H1 (cell line): Measurements from ENCODE around the gene ALDH3B1. TPM values are rescaled to one million over a fixed set of nuclear protein-coding genes. Genes with fewer than 3 reads are reported as not detected.

Experiments used
- CTCF ChIA-PET: fragments of 300-600 bp; sonication (Branson Sonifier 250); formaldehyde crosslinking; loops from one replicate; lab custom pipeline; 2021; ENCODE audit not compliant: partially characterized antibody; lab: Charles Lee
- POLR2A ChIA-PET: fragments of 300-600 bp; sonication (Branson Sonifier 250); formaldehyde crosslinking; loops from one replicate; lab custom pipeline; 2021; ENCODE audit warnings: inconsistent platforms; ENCODE audit not compliant: partially characterized antibody; lab: Charles Lee
- DNase-seq, 2 experiments: peaks; one replicate each; pipeline versions ENCODE4 v3.0.0 to v3.0.0-alpha.2; 2010 to 2022; ENCODE audit warnings: low spot score in 2 of 2, low read depth in 1 of 2, mixed read lengths in 1 of 2
- FAIRE-seq: peaks from 2 replicates; lab custom pipeline; 2011; peaks lifted over from hg19 to GRCh38; lab: Jason Lieb, UNC
- H2AFZ ChIP-seq: 2 replicates; pipeline ENCODE4 v1.8.1; 2012; ENCODE audit warnings: low read length, inconsistent platforms
- H2AK5ac ChIP-seq: 2 replicates; pipeline ENCODE4 v1.6.1; 2013; ENCODE audit warnings: low read depth, low read length
- H2BK120ac ChIP-seq: replicated peaks from 2 replicates; pipeline ENCODE3; 2013; ENCODE audit warnings: low read depth, low read length, inconsistent platforms
- H2BK12ac ChIP-seq: 2 replicates; pipeline ENCODE4 v1.6.1; 2013; ENCODE audit warnings: low read depth, low read length
- H2BK15ac ChIP-seq: 2 replicates; pipeline ENCODE4 v1.6.1; 2013; ENCODE audit warnings: low read length
- H2BK20ac ChIP-seq: 2 replicates; pipeline ENCODE4 v1.6.1; 2013; ENCODE audit warnings: low read length
- H2BK5ac ChIP-seq: 2 replicates; pipeline ENCODE4 v1.6.1; 2013; ENCODE audit warnings: low read depth, low read length
- H3K14ac ChIP-seq: 2 replicates; pipeline ENCODE4 v1.6.1; 2013; ENCODE audit warnings: inconsistent platforms; ENCODE audit not compliant: insufficient read length
- H3K18ac ChIP-seq: 2 replicates; pipeline ENCODE4 v1.6.1; 2013; ENCODE audit warnings: low read length; ENCODE audit errors: extremely low read depth
- H3K23ac ChIP-seq: 2 replicates; pipeline ENCODE4 v1.6.1; 2013; ENCODE audit warnings: inconsistent platforms; ENCODE audit not compliant: insufficient read length
- H3K23me2 ChIP-seq: 2 replicates; pipeline ENCODE4 v1.6.1; 2013; ENCODE audit warnings: low read depth, low read length
- H3K27ac ChIP-seq: 2 replicates; pipeline ENCODE4 v1.6.1; 2011; ENCODE audit warnings: low read depth, low read length, inconsistent platforms
- H3K27me3 ChIP-seq, 4 experiments: replicated peaks in 1 of 4; 1 replicate in 1 of 4; 2 replicates in 3 of 4; pipeline versions ENCODE4 v1.6.1 to v1.8.1; 2011 to 2013; ENCODE audit warnings: low read length in 3 of 4, mild to moderate bottlenecking in 3 of 4, inconsistent platforms in 2 of 4, mixed read lengths in 2 of 4, moderate library complexity in 1 of 4; ENCODE audit not compliant: control insufficient read depth in 3 of 4, insufficient read depth in 3 of 4; ENCODE audit errors: extremely low read depth in 1 of 4
- H3K36me3 ChIP-seq, 4 experiments: 2 replicates each; pipeline versions ENCODE4 v1.6.1 to v1.8.1; 2011 to 2013; ENCODE audit warnings: mild to moderate bottlenecking in 4 of 4, low read length in 3 of 4, moderate library complexity in 2 of 4, control low read depth in 1 of 4, inconsistent platforms in 1 of 4; ENCODE audit not compliant: insufficient read depth in 4 of 4, control insufficient read depth in 2 of 4
- H3K4ac ChIP-seq: replicated peaks from 2 replicates; pipeline ENCODE3; 2013; ENCODE audit warnings: low read length, low read depth, mixed read lengths, inconsistent platforms; ENCODE audit not compliant: insufficient read length
- H3K4me1 ChIP-seq, 4 experiments: replicated peaks in 1 of 4; 1 replicate in 1 of 4; 2 replicates in 3 of 4; pipeline versions ENCODE4 v1.6.1 to v1.8.1; 2011 to 2013; ENCODE audit warnings: low read length in 3 of 4, inconsistent platforms in 2 of 4, mixed read lengths in 1 of 4; ENCODE audit not compliant: insufficient read depth in 4 of 4, control insufficient read depth in 3 of 4
- H3K4me2 ChIP-seq, 2 experiments: 2 replicates each; pipeline versions ENCODE4 v1.6.1 to v1.8.1; 2011 to 2013; ENCODE audit warnings: low read depth in 2 of 2, low read length in 2 of 2, control low read depth in 1 of 2, inconsistent platforms in 1 of 2, mild to moderate bottlenecking in 1 of 2; ENCODE audit not compliant: insufficient read depth in 1 of 2
- H3K4me3 ChIP-seq, 4 experiments: fragments of 200-600, 300-600 bp in 1 of 4; sonication (generic), shearing (Covaris generic), sonication (Bioruptor Twin) in 1 of 4; 2 replicates each; pipeline versions ENCODE4 v1.5.1 to v1.8.1; 2011 to 2016; ENCODE audit warnings: low read length in 4 of 4, low read depth in 3 of 4, control low read depth in 2 of 4, inconsistent platforms in 2 of 4, mild to moderate bottlenecking in 2 of 4, mixed read lengths in 1 of 4, moderate library complexity in 1 of 4; ENCODE audit not compliant: insufficient read depth in 2 of 4; ENCODE audit errors: extremely low read depth in 1 of 4
- H3K56ac ChIP-seq: replicated peaks from 2 replicates; pipeline ENCODE3; 2013; ENCODE audit warnings: low read depth, mild to moderate bottlenecking, mixed read lengths, low read length, inconsistent platforms; ENCODE audit not compliant: insufficient read length
- H3K79me1 ChIP-seq: 2 replicates; pipeline ENCODE4 v1.6.1; 2013; ENCODE audit warnings: low read depth, low read length, control low read depth
- H3K79me2 ChIP-seq, 2 experiments: 2 replicates each; pipeline versions ENCODE4 v1.6.1 to v1.8.1; 2012 to 2013; ENCODE audit warnings: low read length in 2 of 2, mild to moderate bottlenecking in 2 of 2, inconsistent platforms in 1 of 2; ENCODE audit not compliant: insufficient read depth in 2 of 2, control insufficient read depth in 1 of 2
- H3K9ac ChIP-seq, 4 experiments: replicated peaks in 1 of 4; 1 replicate in 1 of 4; 2 replicates in 3 of 4; pipeline versions ENCODE4 v1.6.1 to v1.8.1; 2011 to 2013; ENCODE audit warnings: low read depth in 3 of 4, low read length in 3 of 4, control low read depth in 2 of 4, mild to moderate bottlenecking in 2 of 4, moderate library complexity in 2 of 4, inconsistent platforms in 1 of 4; ENCODE audit errors: extremely low read depth in 1 of 4
- H3K9me3 ChIP-seq, 2 experiments: 2 replicates each; pipeline versions ENCODE4 v1.6.1 to v1.8.1; 2012 to 2013; ENCODE audit warnings: mild to moderate bottlenecking in 2 of 2, moderate library complexity in 2 of 2, control low read depth in 1 of 2, inconsistent platforms in 1 of 2, low read depth in 1 of 2, low read length in 1 of 2, mixed read lengths in 1 of 2; ENCODE audit not compliant: insufficient read depth in 2 of 2
- H4K20me1 ChIP-seq, 2 experiments: replicated peaks in 1 of 2; 2 replicates each; pipeline versions ENCODE3 to v1.8.1; 2011 to 2013; ENCODE audit warnings: inconsistent platforms in 2 of 2, low read length in 2 of 2, mild to moderate bottlenecking in 1 of 2; ENCODE audit not compliant: insufficient read depth in 2 of 2, control insufficient read depth in 1 of 2
- H4K5ac ChIP-seq: 2 replicates; pipeline ENCODE4 v1.6.1; 2013; ENCODE audit warnings: low read length, low read depth, mixed read lengths, inconsistent platforms; ENCODE audit not compliant: insufficient read length
- H4K8ac ChIP-seq: 2 replicates; pipeline ENCODE4 v1.8.0; 2013; ENCODE audit warnings: mild to moderate bottlenecking, moderate library complexity, low read length, inconsistent platforms; ENCODE audit not compliant: insufficient read depth; ENCODE audit errors: extremely low read depth
- H4K91ac ChIP-seq: replicated peaks from 2 replicates; pipeline ENCODE3; 2013; ENCODE audit warnings: low read length, mixed read lengths, inconsistent platforms; ENCODE audit not compliant: insufficient read length
- ATF3 ChIP-seq: IDR thresholded peaks from 2 replicates; pipeline ENCODE4 v1.6.1; 2011; ENCODE audit warnings: low read depth, mild to moderate bottlenecking, low read length; ENCODE audit not compliant: insufficient read depth
- CBX5 ChIP-seq: fragments of 300-800, 300-1000 bp; sonication (generic); IDR thresholded peaks from 2 replicates; pipeline ENCODE4 v1.7.1; 2016; ENCODE audit warnings: antibody characterized with exemption, low read length, low read depth
- EZH2 ChIP-seq: fragments of 200-600 bp; sonication (generic); IDR thresholded peaks from 2 replicates; pipeline ENCODE4 v1.7.1; 2012; ENCODE audit warnings: low read depth, mild to moderate bottlenecking, moderate library complexity, low read length, inconsistent platforms; ENCODE audit not compliant: severe bottlenecking
- RXRA ChIP-seq: IDR thresholded peaks from 2 replicates; pipeline ENCODE4 v1.6.1; 2011; ENCODE audit warnings: low read depth, mild to moderate bottlenecking, low read length, moderate library complexity; ENCODE audit not compliant: insufficient read depth
- TAF7 ChIP-seq: optimal IDR thresholded peaks from 2 replicates; pipeline ENCODE3; 2011; ENCODE audit warnings: low read depth, mild to moderate bottlenecking, inconsistent platforms, low read length, moderate library complexity, borderline replicate concordance
- USF2 ChIP-seq: IDR thresholded peaks from 2 replicates; pipeline ENCODE4 v1.6.1; 2011; ENCODE audit warnings: low read length, improper control_type of control experiment
- WGBS, 2 experiments: shearing (Covaris generic) in 1 of 2; methylation state at CpG; one replicate each; pipeline versions ENCODE4 v1.1.6 to v1.1.7; 2013 to 2015; ENCODE audit warnings: low lambda C conversion rate in 2 of 2, mixed read lengths in 2 of 2, inconsistent platforms in 1 of 2, low coverage in 1 of 2, missing lambda C conversion rate in 1 of 2; ENCODE audit not compliant: insufficient replicate concordance in 2 of 2, insufficient coverage in 1 of 2, insufficient read length in 1 of 2; ENCODE audit errors: extremely low coverage in 1 of 2, missing lambda C conversion rate in 1 of 2; 5-methylcytosine and 5-hydroxymethylcytosine counted together
- polyA plus RNA-seq, 7 experiments: library from polyadenylated mRNA; depleted of rRNA in 3 of 7; stranded (reverse) in 5 of 7; unstranded in 2 of 7; fragments of >200 nt in 5 of 7; fragments of 200-250 nt in 2 of 7; gene quantifications; 1 replicate in 5 of 7; 2 replicates in 1 of 7; 4 replicates in 1 of 7; pipeline versions ENCODE4 v1.2.1 to v1.2.3, GENCODE V29; 2011 to 2013; ENCODE audit warnings: missing spikeins in 2 of 7, mixed read lengths in 2 of 7
- total RNA-seq: library from RNA; stranded (reverse); fragmentation: NEBNext Ultra II Directional; extraction: Animal tissue kit (Norgen Biotek cat#: 25700); gene quantifications from 2 replicates; pipeline ENCODE4 v1.2.1, GENCODE V29; 2021
- TF ChIP-seq, protein P1 (sequence below): IDR thresholded peaks from 2 replicates; pipeline ENCODE4 v1.6.1; 2012; ENCODE audit warnings: inconsistent platforms

Gene ALDH3B1
- total and polyA plus RNA-seq, 2 of the 8 experiments (the other 6 are each of a cell fraction or from before 2014, with no cell fraction given), result 0.32 to 0.47 TPM

DNA sequence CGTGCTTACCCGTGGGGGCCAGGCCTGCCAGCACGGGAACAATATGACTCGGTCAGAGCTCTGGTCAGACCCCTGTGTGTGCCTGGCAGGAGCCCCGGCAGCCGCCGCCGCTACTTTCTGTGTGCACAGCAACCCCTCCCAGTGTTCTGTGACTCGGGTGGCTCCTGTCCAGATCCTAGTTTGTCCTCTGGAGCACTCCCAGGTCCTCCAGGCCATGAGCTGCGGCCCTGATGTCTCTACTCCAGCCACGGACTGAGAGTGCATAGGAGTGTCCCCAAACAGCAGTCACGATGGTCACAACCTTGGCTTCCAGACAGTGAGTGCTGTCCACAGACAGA is 23.6 kb downstream of the ALDH3B1 start:
- no peak overlapping the region for H2AK5ac ChIP-seq
- H3K4me2 ChIP-seq, result no peak overlapping the region
- H2BK20ac ChIP-seq, result no peak overlapping the region
- DNase-seq (no peak), FAIRE-seq (no peak)
- no peak overlapping the region for H2BK120ac ChIP-seq
- H2BK5ac ChIP-seq, result no peak overlapping the region
- H3K9ac ChIP-seq, result no peak overlapping the region
- no peak overlapping the region for H3K14ac ChIP-seq
- H4K8ac ChIP-seq, result no peak overlapping the region; the same call in 1 of the 2 replicates
- peaks cover 0 to 18% (median 14%) of the 10 kb centered on the region in 4 experiments; a peak in 5 of 7 replicates for H3K4me1 ChIP-seq
- POLR2A ChIA-PET, result interaction anchor here (0.6 to 16.6 kb wide), 5 partner anchors 8 to 45 kb away, joined by 3 to 183 read pairs (median 7); no protein-coding TSS in a partner anchor
- H3K27me3 ChIP-seq, result no peaks in the 10 kb centered on the region
- WGBS, 2 experiments, result 99% methylated on average over 9 of the region's 12 CpGs; no CpG with 5 or more reads in 1 of the 2 experiments
- no peak overlapping the region for H3K4me3 ChIP-seq
- H3K4ac ChIP-seq, result no peak overlapping the region
- H2AFZ ChIP-seq, result no peak overlapping the region
- no peak overlapping the region for H3K23ac ChIP-seq
- peaks cover 8% of the 10 kb centered on the region for H3K79me1 ChIP-seq
- H4K20me1 ChIP-seq, result peaks cover 0 to 5% of the 10 kb centered on the region in 2 experiments
- H3K36me3 ChIP-seq, result peaks cover 4 to 17% (median 15%) of the 10 kb centered on the region in 4 experiments
- no peaks in the 10 kb centered on the region for H3K9me3 ChIP-seq
- no peak overlapping the region for H3K27ac ChIP-seq
- no peak overlapping the region for H2BK12ac ChIP-seq
- no peak overlapping the region for H3K56ac ChIP-seq
- no peak overlapping the region for H3K18ac ChIP-seq
- no peak overlapping the region for H4K5ac ChIP-seq
- TF ChIP-seq USF2 (no peak), TAF7 (no peak), CBX5 (no peak), EZH2 (no peak), ATF3 (no peak), RXRA (no peak)
- TF ChIP-seq, protein P1, sequence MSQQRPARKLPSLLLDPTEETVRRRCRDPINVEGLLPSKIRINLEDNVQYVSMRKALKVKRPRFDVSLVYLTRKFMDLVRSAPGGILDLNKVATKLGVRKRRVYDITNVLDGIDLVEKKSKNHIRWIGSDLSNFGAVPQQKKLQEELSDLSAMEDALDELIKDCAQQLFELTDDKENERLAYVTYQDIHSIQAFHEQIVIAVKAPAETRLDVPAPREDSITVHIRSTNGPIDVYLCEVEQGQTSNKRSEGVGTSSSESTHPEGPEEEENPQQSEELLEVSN, result no peak
- TF ChIP-seq, all 59 proteins: peak for 0
- Histone ChIP-seq H3K23me2 (peaks cover 3% of the 10 kb centered on the region; the same call in 1 of the 2 replicates), H3K79me2 (peaks cover 0 to 22% of the 10 kb centered on the region in 2 experiments; a peak in 2 of 4 replicates), H4K91ac (no peak overlapping the region), H2BK15ac (no peak overlapping the region)
- CTCF ChIA-PET, result no interaction called here
